Neural crest cell (in vitro differentiated cells): ENCODE data around the gene ELMO1. TPM values are rescaled to one million over a fixed set of nuclear protein-coding genes. Genes with fewer than 3 reads are reported as not detected.

ENCODE experiments used
- DNase-seq: peaks from one replicate; pipeline ENCODE4 v3.0.0; 2021; ENCODE audit warnings: low read depth, mixed read lengths, low spot score
- H3K27ac Mint-ChIP-seq: one replicate; pipeline ENCODE4 v1.8.0; 2021; ENCODE audit warnings: mild to moderate bottlenecking, mixed read lengths; ENCODE audit not compliant: unreplicated experiment
- H3K27me3 Mint-ChIP-seq: 2 replicates; pipeline ENCODE4 v1.8.0; 2021; ENCODE audit warnings: low read depth, mild to moderate bottlenecking, mixed read lengths
- H3K36me3 Mint-ChIP-seq: 2 replicates; pipeline ENCODE4 v1.8.0; 2021; ENCODE audit warnings: low read depth, mild to moderate bottlenecking, mixed read lengths
- H3K4me1 Mint-ChIP-seq: 2 replicates; pipeline ENCODE4 v1.8.0; 2021; ENCODE audit warnings: mixed read lengths
- H3K4me3 Mint-ChIP-seq: one replicate; pipeline ENCODE4 v1.8.0; 2021; ENCODE audit warnings: mild to moderate bottlenecking, mixed read lengths
- H3K9me3 Mint-ChIP-seq: 2 replicates; pipeline ENCODE4 v1.8.0; 2021; ENCODE audit warnings: mixed read lengths
- total RNA-seq: library from RNA; stranded (reverse); gene quantifications from 2 replicates; pipeline ENCODE4 v1.2.1, GENCODE V29; 2021
- TF ChIP-seq, protein P1 (sequence below): fragments of 200-600 bp; sonication (generic); conservative IDR thresholded peaks from 2 replicates; pipeline ENCODE4 v1.5.0; 2021; ENCODE audit warnings: antibody characterized with exemption, mild to moderate bottlenecking

The ELMO1 gene
- total RNA-seq, 1 donor from 2014 or later, result 7.4 TPM

- TF ChIP-seq, protein P1, sequence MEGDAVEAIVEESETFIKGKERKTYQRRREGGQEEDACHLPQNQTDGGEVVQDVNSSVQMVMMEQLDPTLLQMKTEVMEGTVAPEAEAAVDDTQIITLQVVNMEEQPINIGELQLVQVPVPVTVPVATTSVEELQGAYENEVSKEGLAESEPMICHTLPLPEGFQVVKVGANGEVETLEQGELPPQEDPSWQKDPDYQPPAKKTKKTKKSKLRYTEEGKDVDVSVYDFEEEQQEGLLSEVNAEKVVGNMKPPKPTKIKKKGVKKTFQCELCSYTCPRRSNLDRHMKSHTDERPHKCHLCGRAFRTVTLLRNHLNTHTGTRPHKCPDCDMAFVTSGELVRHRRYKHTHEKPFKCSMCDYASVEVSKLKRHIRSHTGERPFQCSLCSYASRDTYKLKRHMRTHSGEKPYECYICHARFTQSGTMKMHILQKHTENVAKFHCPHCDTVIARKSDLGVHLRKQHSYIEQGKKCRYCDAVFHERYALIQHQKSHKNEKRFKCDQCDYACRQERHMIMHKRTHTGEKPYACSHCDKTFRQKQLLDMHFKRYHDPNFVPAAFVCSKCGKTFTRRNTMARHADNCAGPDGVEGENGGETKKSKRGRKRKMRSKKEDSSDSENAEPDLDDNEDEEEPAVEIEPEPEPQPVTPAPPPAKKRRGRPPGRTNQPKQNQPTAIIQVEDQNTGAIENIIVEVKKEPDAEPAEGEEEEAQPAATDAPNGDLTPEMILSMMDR, result no peak
- Mint-ChIP-seq H3K27me3 (no peaks in the 10 kb centered on the region), H3K9me3 (peaks cover 3% of the 10 kb centered on the region), H3K4me3 (no peak overlapping the region), H3K27ac (no peak overlapping the region), H3K4me1 (peaks cover 11% of the 10 kb centered on the region), H3K36me3 (no peaks in the 10 kb centered on the region)
- no peak for DNase-seq
These were observed 89.5 kb downstream of the ELMO1 start for GRCh38 chr7:37359180-37359579.

GRCh38 chr7:37357637-37357996, 91.0 kb downstream of the ELMO1 start:
- no peak overlapping the region for H3K27ac Mint-ChIP-seq

DNA sequence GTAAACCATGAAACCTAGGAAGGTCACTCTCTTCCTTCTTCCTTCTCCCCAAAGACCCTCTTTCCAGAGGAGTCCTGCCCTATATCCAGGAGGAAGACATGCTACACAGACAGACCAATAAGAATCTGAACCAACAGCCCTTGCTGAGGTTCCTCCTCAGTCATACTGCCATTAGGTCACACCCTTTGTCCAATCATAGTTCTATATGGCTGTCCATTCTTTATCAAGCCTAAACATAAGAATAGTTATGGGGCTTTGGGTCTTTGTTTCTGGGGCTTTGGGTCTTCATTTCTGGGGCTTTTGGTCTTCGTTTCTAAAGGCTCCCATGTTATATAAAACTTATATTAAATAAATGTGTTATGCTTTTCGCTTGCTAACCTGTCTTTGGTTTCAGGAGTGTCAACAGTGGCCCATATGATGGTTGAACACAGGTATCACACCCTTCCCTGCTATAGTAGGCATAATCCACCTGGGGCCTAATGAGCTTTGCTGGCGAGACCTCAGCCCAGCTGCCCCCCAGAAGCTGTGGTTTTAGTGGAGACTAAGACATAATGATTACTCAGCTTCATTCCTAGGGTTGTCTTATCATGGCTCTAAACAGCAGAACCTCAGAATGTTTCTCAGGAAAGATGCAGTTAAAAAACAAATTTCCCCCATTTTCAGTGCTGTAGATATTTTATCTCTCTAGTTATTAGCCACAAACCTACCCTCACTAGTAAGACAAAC, 91.6 kb downstream of the ELMO1 start:
- TF ChIP-seq, protein P1, result no peak
- H3K27me3 Mint-ChIP-seq, result no peaks in the 10 kb centered on the region
- DNase-seq, result no peak
- H3K4me1 Mint-ChIP-seq, result peaks cover 15% of the 10 kb centered on the region
- H3K27ac Mint-ChIP-seq, result no peak overlapping the region
- H3K4me3 Mint-ChIP-seq, result no peak overlapping the region
- H3K36me3 Mint-ChIP-seq, result no peaks in the 10 kb centered on the region
- H3K9me3 Mint-ChIP-seq, result peaks cover 4% of the 10 kb centered on the region

More at GRCh38 chr7:37357637-37357996, 91.0 kb downstream of the ELMO1 start:
- H3K4me1 Mint-ChIP-seq, result peaks cover 15% of the 10 kb centered on the region
- DNase-seq, result no peak
- TF ChIP-seq, protein P1, result no peak
- H3K9me3 Mint-ChIP-seq, result peaks cover 4% of the 10 kb centered on the region
- no peaks in the 10 kb centered on the region for H3K36me3 Mint-ChIP-seq
- no peaks in the 10 kb centered on the region for H3K27me3 Mint-ChIP-seq
- H3K4me3 Mint-ChIP-seq, result no peak overlapping the region

DNA sequence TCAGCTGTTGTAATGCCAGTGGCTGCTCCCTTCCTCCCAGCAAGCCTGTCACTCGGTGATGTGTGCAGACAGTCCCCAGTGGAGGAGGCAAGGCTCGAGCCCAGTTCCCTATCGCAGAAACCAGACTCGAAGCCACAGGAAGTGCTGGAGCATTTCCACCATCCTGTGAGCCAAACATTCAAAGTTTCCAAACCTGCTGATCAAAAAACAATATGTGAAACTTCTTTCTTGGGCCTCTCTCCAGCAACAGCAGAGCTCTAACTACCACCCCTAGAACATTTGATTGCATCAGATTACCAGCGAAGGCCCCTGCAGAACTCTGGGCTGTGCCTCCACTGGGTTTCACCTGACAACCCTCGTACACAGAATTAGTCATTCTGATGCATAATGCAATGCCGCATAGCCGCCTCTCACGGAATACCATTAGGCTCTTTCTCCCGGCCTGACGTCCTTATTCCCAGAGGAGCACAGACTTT, 94.0 kb downstream of the ELMO1 start:
- no peak for DNase-seq
- Mint-ChIP-seq H3K27ac (no peak overlapping the region), H3K36me3 (no peaks in the 10 kb centered on the region), H3K4me1 (peaks cover 15% of the 10 kb centered on the region), H3K9me3 (peaks cover 4% of the 10 kb centered on the region), H3K27me3 (no peaks in the 10 kb centered on the region), H3K4me3 (no peak overlapping the region)
- TF ChIP-seq, protein P1, result no peak

DNA sequence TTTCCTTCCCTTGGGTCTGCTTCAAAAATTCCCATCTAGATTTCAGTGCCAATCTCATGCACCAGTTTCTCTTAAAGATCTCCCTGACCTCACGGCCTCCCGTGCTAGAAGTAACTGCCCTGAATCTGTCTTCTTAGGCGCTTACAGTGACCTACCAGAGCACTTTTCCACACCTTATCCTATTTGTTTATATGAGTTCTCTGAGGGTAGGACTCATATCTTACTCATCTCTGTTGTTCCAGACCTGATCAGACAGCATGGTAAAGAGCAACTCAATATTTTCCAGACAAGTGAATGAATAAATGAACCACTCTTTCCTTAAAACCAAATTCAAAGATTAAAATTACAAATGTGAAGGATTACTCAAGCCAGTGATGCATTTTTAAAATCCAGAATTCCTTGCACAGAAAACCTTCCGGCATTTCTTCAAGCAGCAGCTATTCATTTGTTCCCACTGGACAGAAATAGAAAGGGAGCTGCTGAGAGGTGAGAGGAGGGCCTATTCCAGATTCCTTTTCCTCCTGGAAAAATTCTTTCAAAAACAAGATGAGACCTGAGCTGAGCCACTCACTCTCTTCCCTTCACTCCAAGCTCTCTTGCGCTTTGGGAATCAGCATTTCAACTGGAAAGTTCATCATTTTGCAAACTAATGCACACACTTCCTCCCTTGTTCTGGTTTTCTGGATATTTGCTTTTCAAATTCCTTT, 94.6 kb downstream of the ELMO1 start:
- TF ChIP-seq, protein P1, result no peak
- H3K4me3 Mint-ChIP-seq, result no peak overlapping the region
- H3K36me3 Mint-ChIP-seq, result no peaks in the 10 kb centered on the region
- no peak for DNase-seq
- no peak overlapping the region for H3K27ac Mint-ChIP-seq
- H3K4me1 Mint-ChIP-seq, result peaks cover 15% of the 10 kb centered on the region
- no peaks in the 10 kb centered on the region for H3K27me3 Mint-ChIP-seq
- H3K9me3 Mint-ChIP-seq, result peaks cover 4% of the 10 kb centered on the region
